GM21825 (cell line): ENCODE results near the gene BTG4.

ENCODE experiments used
- ATAC-seq: cut with Tn5 transposase; IDR thresholded peaks from one replicate; pipeline ENCODE4 v1.9.1; 2021; ENCODE audit warnings: mild to moderate bottlenecking, moderate library complexity; ENCODE audit not compliant: unreplicated experiment

Gene BTG4

DNA sequence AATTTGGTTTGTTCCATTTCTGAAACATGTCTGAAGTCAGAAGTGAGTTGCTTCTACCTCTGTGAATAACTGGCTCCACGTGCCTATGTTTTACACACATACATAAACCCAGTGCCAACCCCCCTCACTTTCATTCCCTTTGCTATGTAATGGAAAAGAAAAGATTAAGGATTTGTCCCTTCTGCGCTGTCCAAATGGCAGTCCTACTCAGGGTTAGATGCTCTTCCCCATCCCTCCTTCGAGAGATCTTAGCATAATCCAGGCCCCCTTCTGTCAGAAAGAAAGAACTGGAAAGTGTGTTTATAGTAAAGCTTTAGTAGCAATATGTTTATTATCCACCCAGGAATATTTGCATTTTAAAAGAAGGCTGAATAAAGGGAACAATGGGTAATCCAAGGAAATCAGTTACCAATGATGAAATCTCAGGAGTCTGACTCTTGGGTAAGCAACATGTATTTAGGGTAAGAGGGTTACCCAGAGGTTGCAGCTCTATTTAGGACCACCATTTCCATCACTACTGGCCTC is 25.2 kb upstream of the BTG4 start:
- no peak for ATAC-seq

DNA sequence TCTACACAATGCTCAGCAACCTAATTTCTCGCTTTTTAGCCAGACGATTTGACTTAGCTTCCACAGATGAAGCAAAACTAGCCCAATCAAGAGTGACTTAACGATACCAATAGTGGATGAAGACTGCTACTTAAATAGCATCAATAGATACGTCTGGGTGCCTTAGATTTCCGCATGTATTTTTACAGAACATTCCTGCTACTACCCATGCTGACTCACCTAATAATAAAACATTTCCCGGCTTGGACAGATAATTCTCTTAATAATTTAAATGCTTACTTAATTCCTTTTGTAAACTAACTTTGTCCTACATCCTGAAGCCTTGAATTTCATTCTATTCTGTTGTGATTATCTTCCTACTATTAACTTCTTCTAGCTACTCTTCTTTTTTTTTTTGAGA is 23.1 kb upstream of the BTG4 start:
- ATAC-seq, result no peak

DNA sequence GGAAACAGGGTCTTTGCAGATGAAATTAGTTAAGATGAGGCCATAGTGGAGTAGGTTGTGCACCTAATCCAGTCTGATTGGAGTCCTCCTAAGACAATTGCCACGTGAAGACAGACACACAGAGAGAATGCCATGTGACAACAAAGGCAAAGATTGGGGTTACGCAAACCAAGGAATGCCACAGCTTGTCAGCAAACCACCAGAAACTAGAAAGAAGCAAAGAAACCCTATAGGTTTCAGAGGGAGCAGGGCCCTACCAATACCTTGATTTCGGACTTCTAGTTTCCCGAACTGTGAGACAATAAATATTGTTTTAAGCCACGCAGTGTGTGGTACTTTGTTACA is 20.2 kb upstream of the BTG4 start:
- ATAC-seq, result no peak

DNA sequence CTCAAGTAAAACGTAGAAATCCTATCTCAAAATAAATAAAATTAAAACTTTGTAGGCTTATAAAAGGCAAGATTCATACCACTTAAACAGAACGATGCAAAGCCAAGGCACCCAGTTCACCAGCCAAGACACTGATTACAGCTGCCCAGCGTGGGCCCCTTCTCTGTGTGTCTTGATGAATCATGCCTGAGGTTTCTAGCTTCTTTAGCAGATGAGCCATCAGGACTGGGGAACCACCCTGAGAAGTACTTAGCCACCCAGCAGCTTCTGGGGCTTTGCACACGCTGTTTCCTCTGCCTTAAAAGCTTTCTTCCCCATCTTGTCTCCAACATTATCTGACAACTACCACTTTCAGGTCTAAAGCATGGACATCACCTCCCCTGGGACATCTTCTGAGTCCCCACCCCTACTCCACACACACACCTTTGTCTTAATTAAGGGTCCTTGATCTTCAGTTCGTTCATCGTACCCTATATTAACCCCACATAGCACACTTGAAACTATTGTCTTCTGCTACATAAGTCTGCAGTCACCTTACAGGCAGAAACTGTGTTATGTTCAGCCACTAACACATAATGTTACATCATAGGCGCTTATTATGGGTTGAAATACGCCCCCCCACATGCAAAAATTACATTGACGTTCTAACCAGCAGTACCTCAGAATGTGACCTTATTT is 19.6 kb upstream of the BTG4 start:
- peak; percentile 83 for ATAC-seq

DNA sequence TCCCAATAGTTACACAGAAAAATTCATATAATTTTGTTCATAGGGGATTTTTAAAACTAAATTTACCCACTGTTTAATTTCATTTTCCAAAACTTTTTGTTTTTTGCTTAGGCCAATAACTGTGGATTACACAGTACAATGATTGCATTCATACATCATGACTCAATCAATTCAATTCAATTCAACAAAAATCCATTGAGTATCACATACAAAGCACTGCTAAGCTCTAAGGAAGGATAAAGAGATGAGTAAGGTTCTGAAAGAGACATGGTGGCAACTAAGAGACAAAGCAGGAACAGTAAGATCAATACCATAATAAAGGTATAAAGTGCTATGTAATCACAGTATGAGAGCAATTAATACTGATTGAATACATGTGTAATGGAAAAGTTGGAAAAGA is 18.9 kb upstream of the BTG4 start:
- ATAC-seq, result no peak

DNA sequence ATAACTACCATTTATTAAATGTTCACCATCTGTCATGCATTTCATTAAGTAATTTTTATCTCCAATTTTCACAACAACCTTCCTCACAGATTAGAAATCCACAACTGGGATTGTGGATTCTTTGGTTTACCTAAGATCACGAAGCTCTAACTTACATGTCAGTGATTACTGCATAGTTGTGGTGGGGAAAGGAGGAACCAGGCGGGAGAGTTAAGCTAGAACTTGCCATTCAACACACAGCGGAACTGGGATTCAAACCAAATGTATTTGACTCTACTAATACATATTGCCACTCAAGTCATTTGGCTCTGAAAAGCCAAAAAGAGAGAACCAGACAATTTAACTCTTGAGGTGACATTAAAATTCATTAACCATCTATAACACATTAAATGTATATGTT is 17.9 kb upstream of the BTG4 start:
- ATAC-seq, result no peak

DNA sequence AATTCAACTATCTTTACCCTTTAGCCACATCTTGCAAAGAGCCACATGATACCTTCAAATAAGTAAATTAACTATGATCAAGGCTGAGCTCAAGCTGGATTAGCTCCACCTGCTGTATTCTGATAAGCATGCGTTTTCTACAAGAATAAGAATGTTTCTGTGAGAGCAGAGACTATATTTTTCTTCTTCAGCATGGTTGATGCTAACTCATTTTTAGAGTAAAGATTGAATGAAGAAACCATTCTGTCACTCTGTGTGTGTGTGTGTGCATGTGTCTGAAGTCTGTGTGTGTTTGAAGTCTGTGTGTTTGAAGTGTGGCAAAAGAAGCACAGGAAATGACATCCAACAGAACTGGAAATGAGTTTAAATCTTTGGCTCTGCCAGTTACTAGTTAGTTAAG is 16.4 kb upstream of the BTG4 start:
- ATAC-seq, result no peak

DNA sequence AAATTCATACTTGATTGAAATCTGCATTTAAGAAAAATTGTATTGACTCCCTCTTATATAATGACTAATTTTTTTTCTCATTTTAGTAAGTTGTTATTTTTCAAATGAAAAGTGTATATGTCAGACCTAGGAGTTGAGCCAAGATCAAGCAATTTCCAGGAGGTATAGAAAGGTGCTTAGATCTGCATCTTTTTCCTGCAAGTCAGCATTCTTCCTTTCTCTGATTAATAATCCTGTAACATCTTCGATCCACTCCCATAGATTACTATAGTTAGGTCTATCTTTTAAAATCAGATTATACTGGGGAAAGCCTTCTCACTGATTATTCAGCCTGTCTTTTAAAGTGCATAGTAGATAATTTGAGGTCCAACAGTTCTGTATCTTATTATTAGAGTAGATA is 15.1 kb upstream of the BTG4 start:
- no peak for ATAC-seq

DNA sequence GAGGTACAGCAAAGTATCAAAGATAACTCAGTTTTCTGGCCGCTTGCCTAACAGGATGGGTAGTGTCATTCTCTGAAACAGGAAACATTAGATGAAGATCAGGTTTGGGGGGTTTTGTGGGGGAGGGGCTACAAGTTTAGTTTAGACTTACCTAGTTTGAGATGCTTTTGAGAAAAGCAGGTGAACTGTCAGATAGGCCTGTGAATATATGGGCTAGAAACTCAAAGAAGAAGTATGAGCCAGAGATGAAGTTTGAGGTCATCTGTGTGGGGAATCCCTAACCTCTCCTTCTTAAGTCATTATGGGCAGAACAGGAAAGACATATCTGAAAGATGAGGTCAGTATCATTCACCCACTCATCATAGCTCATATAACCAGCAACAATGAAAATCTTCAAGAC is 14.3 kb upstream of the BTG4 start:
- no peak for ATAC-seq

DNA sequence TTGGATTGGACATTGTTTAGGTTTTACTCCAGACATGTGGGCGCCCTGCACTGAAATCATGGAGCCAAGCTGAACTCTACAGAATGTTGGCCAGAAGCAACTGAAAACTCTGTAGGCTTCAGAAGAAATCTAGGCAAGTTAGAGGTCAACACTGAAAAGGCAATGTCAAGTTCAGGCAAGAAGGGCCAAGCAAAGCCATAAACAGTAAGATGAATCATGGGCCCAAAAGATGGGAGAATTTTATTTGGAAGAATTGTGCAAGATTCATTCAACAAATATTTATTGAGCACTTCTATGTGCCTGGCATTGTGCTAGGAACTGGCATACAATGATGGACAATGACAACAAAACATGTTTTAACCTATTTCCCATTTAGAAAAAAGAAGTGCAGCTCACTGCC is 13.3 kb upstream of the BTG4 start:
- no peak for ATAC-seq

DNA sequence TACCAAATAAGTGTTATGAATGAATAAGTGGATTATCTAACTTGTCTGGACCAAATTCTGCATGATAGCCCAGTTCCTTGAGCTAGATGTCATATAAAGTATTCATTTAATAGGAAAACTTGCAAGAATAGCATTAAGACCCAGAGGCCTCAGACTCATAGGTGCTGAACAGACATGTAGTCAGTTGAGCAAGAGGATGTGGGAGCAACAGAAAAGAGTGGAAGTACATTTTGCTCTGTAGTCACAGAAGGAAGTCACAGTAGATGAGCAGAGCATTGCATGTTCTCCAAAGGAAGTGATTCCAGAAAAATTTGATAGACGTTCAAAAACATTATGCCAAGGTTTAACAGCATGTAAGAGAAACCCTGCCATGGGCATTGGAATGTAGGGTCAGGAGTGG is 11.9 kb upstream of the BTG4 start:
- no peak for ATAC-seq

DNA sequence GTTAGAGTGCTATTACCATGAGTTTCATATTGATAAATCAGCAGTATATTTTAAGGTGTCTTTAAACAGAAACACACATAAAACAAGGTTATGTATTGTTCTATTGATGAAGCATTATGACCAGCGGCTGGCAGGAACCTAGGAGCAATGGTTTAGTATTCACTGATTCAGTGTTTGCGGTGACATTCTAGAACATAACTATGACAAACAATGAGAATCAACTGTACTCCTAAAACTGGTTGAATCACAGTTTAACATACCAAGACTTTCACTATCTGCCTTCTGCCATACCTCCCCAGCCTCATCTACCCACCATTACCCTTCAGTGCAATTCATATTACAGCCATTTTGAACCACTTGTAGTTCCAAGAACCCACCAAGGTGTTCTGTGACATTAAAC is 11.2 kb upstream of the BTG4 start:
- ATAC-seq, result no peak

DNA sequence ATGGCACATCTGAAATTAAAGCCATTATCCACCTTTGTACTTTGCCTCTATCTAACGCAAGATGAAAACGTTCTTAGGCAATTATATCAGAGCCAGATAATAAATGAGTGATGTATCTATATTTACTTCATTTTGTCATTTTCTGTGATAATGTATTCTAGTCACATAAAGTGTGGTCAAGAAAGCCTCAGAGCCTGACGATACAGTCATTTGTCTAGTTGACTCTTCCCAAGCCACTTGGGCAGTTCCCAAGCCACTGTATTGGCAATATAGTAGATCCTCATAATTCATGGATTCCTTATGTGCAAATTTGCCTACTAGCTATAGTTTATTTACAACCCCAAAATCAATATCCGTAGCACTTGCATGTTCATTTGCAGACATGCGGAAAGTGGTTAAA is 10.2 kb upstream of the BTG4 start:
- no peak for ATAC-seq

DNA sequence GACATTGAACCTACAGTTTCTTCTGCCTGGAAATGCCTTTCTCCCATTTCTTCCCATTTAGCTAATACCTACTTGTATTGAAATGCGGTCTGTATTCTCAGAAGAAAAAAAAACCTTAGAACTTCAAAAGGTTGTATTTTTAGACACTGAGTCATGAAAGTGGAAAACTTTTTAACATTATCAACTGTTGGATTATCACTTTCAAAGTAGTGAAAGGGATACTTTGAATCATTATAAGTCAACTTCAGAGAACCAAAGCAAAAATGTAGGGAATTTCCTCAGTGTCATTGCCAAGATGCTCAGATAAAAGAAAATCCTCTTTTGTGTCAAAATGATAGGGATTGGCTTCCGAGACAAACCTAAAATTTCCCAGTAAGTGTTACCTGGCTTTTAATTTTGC is 8.9 kb upstream of the BTG4 start:
- no peak for ATAC-seq

DNA sequence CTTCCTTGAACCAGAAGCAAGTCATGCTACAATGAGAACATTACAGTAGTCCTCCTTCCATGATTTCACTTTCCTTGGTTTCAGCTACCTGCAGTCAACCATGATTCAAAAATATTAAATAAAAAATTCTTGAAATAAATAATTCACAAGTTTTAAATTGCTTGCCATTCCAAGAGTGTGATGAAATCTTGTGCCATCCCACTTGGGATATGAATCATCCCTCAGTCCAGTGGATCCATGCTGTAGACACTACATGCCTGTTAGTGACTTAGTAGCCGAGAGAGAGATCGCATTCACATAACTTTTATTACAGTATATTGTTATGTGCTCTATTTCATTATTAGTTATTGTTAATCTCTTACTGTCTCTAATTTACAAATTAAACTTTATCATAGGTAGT is 8.4 kb upstream of the BTG4 start:
- no peak for ATAC-seq

DNA sequence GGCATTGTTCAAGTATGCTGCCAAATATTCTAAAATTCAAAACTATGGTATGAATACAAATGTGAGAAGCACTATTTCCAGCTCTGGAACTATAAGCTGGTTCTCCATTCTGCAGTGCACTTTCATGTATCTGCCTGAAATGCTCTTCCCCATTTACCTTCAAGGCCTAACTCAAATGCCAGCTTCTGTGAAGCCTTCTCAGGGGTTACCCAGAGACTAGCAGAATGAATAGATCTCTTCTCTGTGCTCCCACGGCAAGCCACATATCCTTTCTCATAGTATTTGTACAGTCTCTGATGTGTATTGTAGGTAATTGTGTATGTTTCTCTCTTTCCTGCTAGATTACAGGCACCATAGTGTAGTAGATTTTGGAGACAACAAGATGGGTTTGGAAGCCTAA is 6.5 kb upstream of the BTG4 start:
- no peak for ATAC-seq

DNA sequence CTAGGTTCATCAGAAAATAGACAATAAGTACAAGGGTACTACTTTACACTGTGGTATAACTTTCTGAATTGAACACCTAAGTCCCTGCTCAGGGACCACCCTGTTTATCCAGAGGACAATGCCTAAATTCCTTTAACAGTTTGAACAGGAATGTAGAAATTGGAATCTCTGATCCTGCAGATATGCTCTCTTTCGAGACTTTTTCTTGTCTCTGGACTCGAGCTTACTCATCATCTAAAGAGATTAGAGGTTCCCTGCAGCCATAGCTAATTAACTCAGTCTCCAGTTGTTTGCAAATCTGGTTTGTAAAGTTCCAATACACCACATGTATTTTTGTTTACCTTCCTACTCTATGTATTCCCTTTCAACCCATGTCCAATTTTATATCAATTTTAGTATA is 3.4 kb upstream of the BTG4 start:
- no peak for ATAC-seq

DNA sequence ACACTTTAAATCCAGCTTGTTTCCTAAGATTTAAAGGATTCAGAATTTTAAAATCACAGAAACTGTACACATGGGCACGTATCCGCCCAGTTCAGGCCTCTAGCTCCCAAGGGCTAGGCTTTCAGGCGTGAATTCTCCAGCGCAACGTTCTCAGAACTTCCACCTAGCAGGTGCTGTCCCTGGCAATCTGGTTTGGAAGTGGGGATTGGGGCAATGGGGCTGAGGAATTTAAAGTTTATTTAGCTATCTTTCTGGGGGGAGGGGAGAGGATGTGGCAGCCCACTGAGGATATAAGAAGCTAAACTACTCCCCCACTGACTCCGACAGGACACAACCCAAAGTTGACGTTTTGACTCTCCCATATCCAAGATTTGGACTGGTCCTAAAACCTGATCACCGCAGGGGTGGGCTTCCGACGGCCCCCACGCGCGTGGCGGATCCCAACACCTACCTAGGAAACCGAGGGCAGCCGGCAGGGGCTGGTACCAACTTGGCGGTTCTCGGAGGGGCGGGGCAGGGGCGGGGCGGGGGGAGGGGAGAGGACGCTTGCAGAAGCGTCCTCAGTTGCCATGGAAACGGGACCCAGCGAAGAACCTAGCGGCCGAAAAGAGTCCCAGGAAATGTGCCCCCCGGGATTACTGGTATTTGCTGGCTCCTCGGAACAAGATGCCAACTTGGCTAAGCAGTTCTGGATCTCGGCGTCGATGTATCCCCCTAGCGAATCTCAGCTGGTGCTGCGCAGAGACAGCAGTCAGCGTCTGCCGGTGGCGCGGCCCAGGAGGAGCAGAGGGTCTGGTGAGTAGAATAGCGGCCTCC is 2.2 kb upstream of the BTG4 start, which contains the start of gene HOATZ:
Gene HOATZ, plus strand, starts transcription at position 563 of the 816 bp plus-strand sequence. Its CDS starts 7 bp downstream, at position 570.
- ATAC-seq, result no peak

DNA sequence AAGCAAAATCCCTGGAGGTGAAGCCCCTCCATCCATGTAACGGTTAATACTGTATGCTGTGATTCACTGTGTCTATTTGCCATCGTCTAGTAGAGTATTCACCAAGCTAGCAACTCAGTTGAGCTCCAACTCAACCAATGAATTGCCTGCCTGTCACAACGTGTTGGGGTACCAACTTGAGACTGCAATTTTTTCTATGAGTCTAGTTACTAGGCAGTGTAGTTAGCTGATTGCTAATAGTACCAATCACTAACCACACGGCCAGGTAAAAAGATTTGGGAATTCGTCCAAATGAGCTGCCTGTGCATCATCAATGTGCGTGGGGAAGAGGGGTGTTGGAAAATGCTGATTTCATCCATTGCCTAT is 1.0 kb upstream of the BTG4 start:
- no peak for ATAC-seq

DNA sequence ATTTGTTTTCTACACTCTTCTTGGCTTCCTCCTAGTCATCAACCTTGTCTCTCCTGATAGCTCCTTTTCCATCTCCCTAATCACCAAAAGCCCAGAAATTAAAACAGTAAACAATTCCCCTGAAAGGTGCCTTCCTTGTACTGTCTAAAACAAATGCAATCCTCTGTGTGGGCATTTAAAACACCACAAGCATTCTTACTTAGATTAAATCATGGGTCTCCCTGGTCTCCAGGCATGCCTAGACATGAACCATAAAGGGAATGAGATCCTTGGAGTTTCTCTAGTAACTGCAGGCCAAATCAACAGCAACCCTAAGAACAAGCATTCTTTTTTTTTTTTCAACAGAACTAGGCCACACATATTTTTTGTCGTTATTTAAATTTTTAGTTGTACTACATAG is 1.9 kb downstream of the BTG4 start:
- no peak for ATAC-seq

DNA sequence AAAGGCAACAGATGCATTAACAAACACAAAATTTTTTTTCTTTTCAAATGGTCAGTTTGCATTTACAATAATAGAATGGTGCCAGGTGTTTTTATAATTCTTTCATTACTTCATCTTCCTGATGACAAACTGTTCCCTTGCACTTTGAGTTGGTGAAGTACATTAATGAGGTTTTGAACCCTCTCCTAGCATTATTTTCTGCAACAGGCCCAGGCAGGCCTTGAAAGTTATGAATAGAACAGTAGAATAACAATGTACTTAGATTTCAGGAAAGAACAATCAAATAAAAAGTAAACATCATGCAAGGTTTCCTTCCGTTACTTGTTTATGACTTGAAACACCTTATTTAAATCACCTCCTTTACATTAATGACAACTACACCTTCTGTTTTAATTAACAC is 9.6 kb downstream of the BTG4 start:
- ATAC-seq, result no peak

DNA sequence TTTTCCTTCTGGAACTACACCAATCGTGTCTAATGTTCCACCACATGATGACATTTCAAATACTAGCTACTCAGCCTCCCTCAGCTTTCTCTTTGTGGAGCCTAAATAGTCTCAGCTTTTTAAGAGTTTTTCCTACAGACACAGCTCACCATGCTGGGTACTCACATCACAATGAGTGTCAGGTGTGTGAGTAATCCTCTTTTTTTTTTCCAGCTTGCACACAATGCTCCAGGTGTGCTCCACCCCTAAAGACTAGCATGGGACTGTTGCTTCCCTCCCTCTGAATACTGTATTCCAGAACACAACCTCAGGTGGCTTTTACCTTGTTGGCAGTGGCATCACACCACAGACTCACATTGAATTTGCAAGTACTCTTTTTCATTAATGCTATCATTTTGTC is 11.7 kb downstream of the BTG4 start:
- no peak for ATAC-seq

DNA sequence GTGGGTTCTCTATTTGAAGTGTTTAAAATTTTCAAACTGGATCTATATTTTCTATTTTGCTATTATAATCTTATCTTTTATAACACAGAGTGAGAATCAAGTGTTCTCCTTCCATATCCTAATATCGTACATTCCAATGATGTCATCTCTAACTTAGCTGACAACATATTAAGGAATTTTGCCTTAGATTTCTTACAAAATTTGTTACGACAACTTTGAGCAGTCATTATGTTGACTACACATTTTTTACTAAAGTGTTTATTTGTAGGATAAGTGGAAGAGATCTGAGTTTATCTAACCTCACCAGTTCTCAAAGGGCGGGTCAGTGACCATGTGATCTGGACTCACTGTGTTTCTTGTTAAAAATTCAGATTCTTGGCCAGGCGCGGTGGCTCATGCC is 12.7 kb downstream of the BTG4 start:
- no peak for ATAC-seq
